Astrocyte (in vitro differentiated cells and primary cell): ENCODE measurements around the gene ZFAND6. TPM values are rescaled to one million over a fixed set of nuclear protein-coding genes. Genes with fewer than 3 reads are reported as not detected.

ENCODE experiments used
- DNase-seq: peaks from one replicate; pipeline ENCODE4 v3.0.0-alpha.2; 2010; ENCODE audit warnings: low read depth
- FAIRE-seq: peaks from 2 replicates; lab custom pipeline; 2011; peaks lifted over from hg19 to GRCh38; lab: Jason Lieb, UNC
- H2AFZ ChIP-seq: 2 replicates; pipeline ENCODE4 v1.6.0; 2012; ENCODE audit warnings: low read depth, low read length, inconsistent platforms
- H3K27ac ChIP-seq: 2 replicates; pipeline ENCODE4 v1.5.1; 2011; ENCODE audit warnings: low read depth, low read length, inconsistent platforms
- H3K27me3 ChIP-seq: 2 replicates; pipeline ENCODE4 v1.6.0; 2011; ENCODE audit warnings: low read length, inconsistent platforms; ENCODE audit not compliant: insufficient read depth
- H3K36me3 ChIP-seq: 2 replicates; pipeline ENCODE4 v1.5.1; 2011; ENCODE audit warnings: low read length, inconsistent platforms; ENCODE audit not compliant: insufficient read depth
- H3K4me1 ChIP-seq: 2 replicates; pipeline ENCODE4 v1.5.1; 2011; ENCODE audit warnings: low read length, inconsistent platforms; ENCODE audit not compliant: insufficient read depth
- H3K4me2 ChIP-seq: 2 replicates; pipeline ENCODE4 v1.6.0; 2012; ENCODE audit warnings: low read length, inconsistent platforms
- H3K4me3 ChIP-seq: 2 replicates; pipeline ENCODE4 v1.5.1; 2011; ENCODE audit warnings: low read depth, mild to moderate bottlenecking, low read length, inconsistent platforms; ENCODE audit not compliant: insufficient read depth
- H3K79me2 ChIP-seq: 2 replicates; pipeline ENCODE4 v1.6.0; 2012; ENCODE audit warnings: mild to moderate bottlenecking, low read length, inconsistent platforms; ENCODE audit not compliant: insufficient read depth
- H3K9ac ChIP-seq: 2 replicates; pipeline ENCODE4 v1.6.0; 2012; ENCODE audit warnings: mild to moderate bottlenecking, low read length, inconsistent platforms
- H3K9me3 ChIP-seq: 2 replicates; pipeline ENCODE4 v1.5.1; 2012; ENCODE audit warnings: low read depth, mild to moderate bottlenecking, low read length, inconsistent platforms; ENCODE audit not compliant: insufficient read depth
- H4K20me1 ChIP-seq: 2 replicates; pipeline ENCODE4 v1.6.0; 2012; ENCODE audit warnings: low read length, inconsistent platforms; ENCODE audit not compliant: insufficient read depth
- H3K27ac Mint-ChIP-seq: one replicate; pipeline ENCODE4 v1.8.0; 2021; ENCODE audit warnings: mild to moderate bottlenecking, mixed read lengths; ENCODE audit not compliant: unreplicated experiment
- H3K27me3 Mint-ChIP-seq: one replicate; pipeline ENCODE4 v1.8.0; 2021; ENCODE audit warnings: low read depth, mixed read lengths; ENCODE audit not compliant: unreplicated experiment
- H3K36me3 Mint-ChIP-seq: one replicate; pipeline ENCODE4 v1.8.0; 2021; ENCODE audit warnings: low read depth, mixed read lengths; ENCODE audit not compliant: unreplicated experiment
- H3K4me1 Mint-ChIP-seq: one replicate; pipeline ENCODE4 v1.8.0; 2021; ENCODE audit warnings: low read depth, mixed read lengths; ENCODE audit not compliant: unreplicated experiment
- H3K4me3 Mint-ChIP-seq: one replicate; pipeline ENCODE4 v1.8.0; 2021; ENCODE audit warnings: mild to moderate bottlenecking, moderate library complexity, mixed read lengths; ENCODE audit not compliant: unreplicated experiment
- H3K9me3 Mint-ChIP-seq: one replicate; pipeline ENCODE4 v1.8.0; 2021; ENCODE audit warnings: mild to moderate bottlenecking, mixed read lengths; ENCODE audit not compliant: unreplicated experiment
- EZH2 ChIP-seq: IDR thresholded peaks from 2 replicates; pipeline ENCODE4 v1.6.1; 2012; ENCODE audit warnings: mild to moderate bottlenecking, low read length, inconsistent platforms; ENCODE audit not compliant: insufficient read depth
- total RNA-seq: library from RNA; stranded (reverse); gene quantifications from 2 replicates; pipeline ENCODE4 v1.2.1, GENCODE V29; 2021
- TF ChIP-seq, protein P1 (sequence below): IDR thresholded peaks from 2 replicates; pipeline ENCODE4 v1.5.1; 2011; ENCODE audit warnings: low read depth, mild to moderate bottlenecking, inconsistent platforms, low read length, moderate library complexity; ENCODE audit not compliant: insufficient read depth

The ZFAND6 gene
- total RNA-seq, 1 donor from 2014 or later: 70.0 TPM

DNA sequence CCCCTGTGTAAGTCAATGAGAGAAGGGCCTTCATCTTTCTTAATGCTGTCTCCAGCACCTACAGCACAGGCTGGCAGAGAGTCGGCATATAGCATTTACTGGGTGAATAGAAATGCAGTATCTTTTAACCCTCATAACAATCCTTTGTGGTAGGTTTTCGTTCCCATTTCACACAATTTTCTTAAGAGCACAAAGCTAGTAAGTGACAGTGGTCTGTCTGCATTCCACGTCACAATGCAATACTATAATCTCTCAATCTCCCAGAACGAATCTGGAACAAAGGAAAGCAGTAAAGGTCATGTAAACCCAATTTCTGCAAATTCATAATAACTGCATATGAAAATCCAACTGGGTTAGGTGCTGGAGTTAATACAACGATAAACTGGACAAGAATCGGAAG, 1.4 kb upstream of the ZFAND6 start:
- Histone ChIP-seq H3K4me1 (peaks cover 5% of the 10 kb centered on the region), H4K20me1 (peaks cover 20% of the 10 kb centered on the region), H3K27ac (no peak overlapping the region), H3K9me3 (no peaks in the 10 kb centered on the region), H3K79me2 (peaks cover 32% of the 10 kb centered on the region), H3K9ac (no peak overlapping the region), H2AFZ (no peak overlapping the region), H3K36me3 (no peaks in the 10 kb centered on the region), H3K4me2 (no peak overlapping the region), H3K4me3 (no peak overlapping the region), H3K27me3 (peaks cover 10% of the 10 kb centered on the region)
- Mint-ChIP-seq H3K9me3 (no peaks in the 10 kb centered on the region), H3K27ac (no peak overlapping the region), H3K4me3 (no peak overlapping the region), H3K4me1 (peaks cover 12% of the 10 kb centered on the region), H3K27me3 (no peaks in the 10 kb centered on the region), H3K36me3 (no peaks in the 10 kb centered on the region)
- FAIRE-seq (peak; percentile 5), DNase-seq (no peak)
- TF ChIP-seq, protein P1, sequence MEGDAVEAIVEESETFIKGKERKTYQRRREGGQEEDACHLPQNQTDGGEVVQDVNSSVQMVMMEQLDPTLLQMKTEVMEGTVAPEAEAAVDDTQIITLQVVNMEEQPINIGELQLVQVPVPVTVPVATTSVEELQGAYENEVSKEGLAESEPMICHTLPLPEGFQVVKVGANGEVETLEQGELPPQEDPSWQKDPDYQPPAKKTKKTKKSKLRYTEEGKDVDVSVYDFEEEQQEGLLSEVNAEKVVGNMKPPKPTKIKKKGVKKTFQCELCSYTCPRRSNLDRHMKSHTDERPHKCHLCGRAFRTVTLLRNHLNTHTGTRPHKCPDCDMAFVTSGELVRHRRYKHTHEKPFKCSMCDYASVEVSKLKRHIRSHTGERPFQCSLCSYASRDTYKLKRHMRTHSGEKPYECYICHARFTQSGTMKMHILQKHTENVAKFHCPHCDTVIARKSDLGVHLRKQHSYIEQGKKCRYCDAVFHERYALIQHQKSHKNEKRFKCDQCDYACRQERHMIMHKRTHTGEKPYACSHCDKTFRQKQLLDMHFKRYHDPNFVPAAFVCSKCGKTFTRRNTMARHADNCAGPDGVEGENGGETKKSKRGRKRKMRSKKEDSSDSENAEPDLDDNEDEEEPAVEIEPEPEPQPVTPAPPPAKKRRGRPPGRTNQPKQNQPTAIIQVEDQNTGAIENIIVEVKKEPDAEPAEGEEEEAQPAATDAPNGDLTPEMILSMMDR: no peak
- TF ChIP-seq EZH2: no peak

DNA sequence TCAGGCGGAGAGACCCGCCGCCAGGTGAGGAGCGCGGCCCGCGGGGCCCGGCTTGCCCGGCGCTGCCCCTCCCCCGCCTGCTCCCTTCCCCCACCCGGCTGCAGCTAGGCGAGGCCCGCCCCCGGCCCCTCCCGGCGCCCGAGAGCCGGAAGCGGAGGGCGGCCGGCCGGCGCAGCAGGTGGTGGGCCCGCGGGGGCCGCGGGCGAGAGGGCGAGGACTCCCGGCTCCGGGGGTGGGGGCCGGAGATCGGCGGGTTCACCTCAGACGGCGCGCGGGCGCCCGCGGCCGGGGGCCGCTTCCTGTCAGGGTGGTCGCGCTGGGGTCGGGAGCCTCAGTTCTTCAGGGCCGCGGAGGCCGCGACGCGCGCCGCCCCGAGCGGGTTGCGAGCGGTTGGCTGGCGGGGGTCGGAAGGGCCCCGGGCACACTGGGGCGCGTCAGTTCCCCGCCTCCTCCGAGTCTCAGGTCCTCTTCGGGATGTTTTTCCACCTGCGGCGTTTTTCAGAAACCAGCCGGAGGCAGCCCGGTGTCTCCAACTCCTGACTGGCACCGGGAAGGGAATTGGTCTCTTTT, 395 bp downstream of the ZFAND6 start:
- peaks cover 13% of the 10 kb centered on the region for H3K4me1 Mint-ChIP-seq
- Histone ChIP-seq H3K4me1 (peaks cover 5% of the 10 kb centered on the region), H3K4me2 (peak overlapping the region; percentile 98), H3K79me2 (peaks cover 50% of the 10 kb centered on the region), H2AFZ (peak overlapping the region; percentile 61), H4K20me1 (peaks cover 34% of the 10 kb centered on the region), H3K4me3 (peak overlapping the region; percentile 67), H3K9me3 (no peaks in the 10 kb centered on the region), H3K27ac (peak overlapping the region; percentile 92), H3K27me3 (peaks cover 10% of the 10 kb centered on the region), H3K9ac (peak overlapping the region; percentile 91), H3K36me3 (no peaks in the 10 kb centered on the region)
- TF ChIP-seq, protein P1: no peak
- TF ChIP-seq EZH2: no peak
- no peaks in the 10 kb centered on the region for H3K36me3 Mint-ChIP-seq
- FAIRE-seq (no peak), DNase-seq (peak; percentile 8)
- H3K27ac Mint-ChIP-seq: peak overlapping the region; percentile 91
- peak overlapping the region; percentile 94 for H3K4me3 Mint-ChIP-seq
- no peaks in the 10 kb centered on the region for H3K9me3 Mint-ChIP-seq
- no peaks in the 10 kb centered on the region for H3K27me3 Mint-ChIP-seq

DNA sequence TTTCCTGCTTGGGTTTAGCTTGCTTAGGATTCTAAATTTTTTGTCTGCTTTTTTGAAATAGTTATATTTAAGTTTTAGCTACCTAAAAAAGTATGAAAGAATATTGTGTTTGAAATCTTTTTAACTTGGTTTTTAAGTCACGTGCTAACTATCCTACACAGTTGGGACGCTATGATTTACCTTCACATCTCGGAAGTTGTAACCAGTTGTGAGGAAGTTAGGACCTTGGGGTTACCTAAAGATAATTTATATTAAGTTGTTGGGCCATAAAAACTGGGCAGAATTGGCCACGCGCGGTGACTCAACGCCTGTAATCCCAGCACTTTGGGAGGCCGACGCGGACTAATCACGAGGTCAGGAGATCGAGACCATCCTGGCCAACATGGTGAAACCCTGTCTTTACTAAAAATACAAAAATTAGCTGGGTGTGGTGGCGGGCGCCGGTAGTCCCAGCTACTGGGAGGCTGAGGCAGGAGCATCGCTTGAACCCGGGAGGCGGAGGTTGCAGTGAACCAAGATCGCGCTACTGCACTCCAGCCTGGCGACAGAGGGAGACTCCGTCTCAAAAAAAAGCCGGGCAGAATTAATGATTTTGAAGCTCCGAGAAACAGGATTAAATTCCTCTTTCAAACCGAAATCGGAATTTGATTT, 1.0 kb downstream of the ZFAND6 start:
- Mint-ChIP-seq H3K27me3 (no peaks in the 10 kb centered on the region), H3K4me1 (peaks cover 13% of the 10 kb centered on the region), H3K27ac (peak overlapping the region; percentile 91), H3K9me3 (no peaks in the 10 kb centered on the region), H3K4me3 (peak overlapping the region; percentile 94), H3K36me3 (no peaks in the 10 kb centered on the region)
- peak overlapping the region; percentile 26 for H2AFZ ChIP-seq
- peaks cover 5% of the 10 kb centered on the region for H3K4me1 ChIP-seq
- H3K9ac ChIP-seq: peak overlapping the region; percentile 91
- peaks cover 10% of the 10 kb centered on the region for H3K27me3 ChIP-seq
- peak overlapping the region; percentile 98 for H3K4me2 ChIP-seq
- no peaks in the 10 kb centered on the region for H3K9me3 ChIP-seq
- H4K20me1 ChIP-seq: peaks cover 39% of the 10 kb centered on the region
- DNase-seq (peak; percentile 16), FAIRE-seq (no peak)
- H3K36me3 ChIP-seq: no peaks in the 10 kb centered on the region
- peak overlapping the region; percentile 67 for H3K4me3 ChIP-seq
- peaks cover 56% of the 10 kb centered on the region for H3K79me2 ChIP-seq
- peak overlapping the region; percentile 92 for H3K27ac ChIP-seq
- TF ChIP-seq EZH2: no peak
- TF ChIP-seq, protein P1: no peak
